Thyroid gland (tissue), 4 donors: ENCODE measurements around the gene DDX55. TPM values are rescaled to one million over a fixed set of nuclear protein-coding genes. Genes with fewer than 3 reads are reported as not detected.

ENCODE experiments used
- DNase-seq, 2 donors: peaks; one replicate each; pipeline ENCODE4 v3.0.0-alpha.2; 2019
- H3K27ac ChIP-seq, 3 donors: fragments of 200-600 bp; sonication (generic); 1 replicate in 2 of 3; 2 replicates in 1 of 3; pipeline ENCODE4 v1.5.1; 2016 to 2019; ENCODE audit warnings: mild to moderate bottlenecking in 1 of 3, moderate library complexity in 1 of 3
- H3K27me3 ChIP-seq: fragments of 200-600 bp; sonication (generic); one replicate; pipeline ENCODE4 v1.5.1; 2019
- H3K36me3 ChIP-seq, 2 donors: fragments of 200-600 bp; sonication (generic); one replicate each; pipeline ENCODE4 v1.5.1; 2016 to 2019
- H3K4me1 ChIP-seq, 2 donors: fragments of 200-600 bp; sonication (generic); one replicate each; pipeline ENCODE4 v1.5.1; 2017 to 2019
- H3K4me3 ChIP-seq, 3 donors: fragments of 200-600 bp; sonication (generic); replicated peaks in 1 of 3; 1 replicate in 2 of 3; 2 replicates in 1 of 3; pipeline ENCODE4 v1.5.1; 2016; ENCODE audit warnings: mild to moderate bottlenecking in 1 of 3
- H3K9me3 ChIP-seq: fragments of 200-600 bp; sonication (generic); one replicate; pipeline ENCODE4 v1.5.1; 2017
- POLR2A ChIP-seq, 2 donors: fragments of 450-650 bp; IDR thresholded peaks; one replicate each; pipeline ENCODE4 v1.6.1; 2017; ENCODE audit warnings: antibody characterized with exemption in 2 of 2, mild to moderate bottlenecking in 2 of 2, moderate library complexity in 1 of 2
- WGBS, 2 donors: methylation state at CpG; one replicate each; pipeline ENCODE4 v1.1.5; 2017; 5-methylcytosine and 5-hydroxymethylcytosine counted together
- intact Hi-C: fragments of 100-400 bp; cut with DNase I; formaldehyde crosslinking; loops from one replicate; pipeline ENCODE4 v1.15.1; 2023
- total RNA-seq, 4 donors: library from RNA; depleted of rRNA; stranded (reverse); fragments of >200 nt; gene quantifications; one replicate each; pipeline ENCODE4 v1.2.3, GENCODE V29; 2016
- TF ChIP-seq, protein P1 (sequence below), 6 experiments: fragments of 200-600 bp in 3 of 6; fragments of 450-650 bp in 3 of 6; sonication (generic) in 3 of 6; IDR thresholded peaks; one replicate each; pipeline ENCODE4 v1.5.1; 2016 to 2019; ENCODE audit warnings: antibody characterized with exemption in 6 of 6, mild to moderate bottlenecking in 2 of 6, inconsistent platforms in 1 of 6, moderate library complexity in 1 of 6

Gene DDX55
- total RNA-seq, 4 donors from 2014 or later, result 14.1 to 22.2 (median 17.8) TPM

DNA sequence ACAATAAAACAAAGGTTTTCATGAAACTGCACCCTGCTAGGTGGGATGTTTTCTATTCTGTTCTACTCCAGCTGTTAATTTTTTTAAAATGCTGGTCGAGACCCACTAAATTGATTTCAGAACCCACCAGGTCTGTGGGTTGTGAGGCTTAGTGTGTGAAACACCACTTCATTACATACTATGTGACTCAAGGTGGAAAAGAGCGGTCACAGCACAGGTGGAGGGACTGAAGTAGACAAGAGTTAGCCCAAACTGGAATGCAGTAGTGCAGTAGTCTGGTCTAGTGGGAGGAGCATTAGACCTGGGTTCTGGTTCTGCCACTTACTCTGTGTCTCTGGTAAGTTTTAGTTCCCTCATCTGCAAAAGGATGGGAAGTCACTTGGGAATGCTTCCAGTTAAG is 12.2 kb downstream of the DDX55 start:
- H3K27ac ChIP-seq, result no peak overlapping the region
- intact Hi-C loops, result no loop called here
- TF ChIP-seq POLR2A (IDR thresholded peaks at IDR 0.05), result no peak
- TF ChIP-seq, protein P1, sequence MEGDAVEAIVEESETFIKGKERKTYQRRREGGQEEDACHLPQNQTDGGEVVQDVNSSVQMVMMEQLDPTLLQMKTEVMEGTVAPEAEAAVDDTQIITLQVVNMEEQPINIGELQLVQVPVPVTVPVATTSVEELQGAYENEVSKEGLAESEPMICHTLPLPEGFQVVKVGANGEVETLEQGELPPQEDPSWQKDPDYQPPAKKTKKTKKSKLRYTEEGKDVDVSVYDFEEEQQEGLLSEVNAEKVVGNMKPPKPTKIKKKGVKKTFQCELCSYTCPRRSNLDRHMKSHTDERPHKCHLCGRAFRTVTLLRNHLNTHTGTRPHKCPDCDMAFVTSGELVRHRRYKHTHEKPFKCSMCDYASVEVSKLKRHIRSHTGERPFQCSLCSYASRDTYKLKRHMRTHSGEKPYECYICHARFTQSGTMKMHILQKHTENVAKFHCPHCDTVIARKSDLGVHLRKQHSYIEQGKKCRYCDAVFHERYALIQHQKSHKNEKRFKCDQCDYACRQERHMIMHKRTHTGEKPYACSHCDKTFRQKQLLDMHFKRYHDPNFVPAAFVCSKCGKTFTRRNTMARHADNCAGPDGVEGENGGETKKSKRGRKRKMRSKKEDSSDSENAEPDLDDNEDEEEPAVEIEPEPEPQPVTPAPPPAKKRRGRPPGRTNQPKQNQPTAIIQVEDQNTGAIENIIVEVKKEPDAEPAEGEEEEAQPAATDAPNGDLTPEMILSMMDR (IDR thresholded peaks at IDR 0.05), result no peak

DNA sequence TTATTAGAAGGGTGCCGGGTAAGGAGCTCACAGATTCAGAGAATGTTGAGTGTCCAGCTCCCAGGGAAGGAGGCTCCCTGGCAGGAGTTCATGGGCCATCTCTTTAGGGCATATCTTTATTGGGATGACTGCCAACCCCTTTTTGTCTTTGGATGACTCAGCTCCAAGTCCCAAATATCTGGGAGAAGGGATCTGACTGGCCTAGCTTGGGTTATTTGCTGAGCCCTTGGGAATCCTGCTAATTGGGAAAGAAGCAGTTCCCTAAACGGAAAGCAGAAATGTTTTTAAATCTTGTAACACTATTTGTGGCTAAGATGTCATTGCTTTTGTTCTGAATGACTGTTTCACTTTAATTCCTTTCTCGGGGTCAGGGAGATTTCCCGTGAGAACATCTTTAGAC is 12.6 kb downstream of the DDX55 start:
- H3K27me3 ChIP-seq, result no peaks in the 10 kb centered on the region
- no peak overlapping the region for H3K4me3 ChIP-seq
- WGBS, 2 donors, result 79 to 85% methylated on average over 4 of the region's 4 CpGs
- no peak for DNase-seq
- no peak overlapping the region for H3K27ac ChIP-seq
- peaks cover 66 to 79% of the 10 kb centered on the region in 2 donors for H3K36me3 ChIP-seq
- H3K4me1 ChIP-seq, result no peaks in the 10 kb centered on the region
- TF ChIP-seq, protein P1 (IDR thresholded peaks at IDR 0.05), result no peak
- no peak for TF ChIP-seq POLR2A (IDR thresholded peaks at IDR 0.05)
- intact Hi-C loops, result no loop called here
- no peaks in the 10 kb centered on the region for H3K9me3 ChIP-seq

More for the DNA sequence above, 12.2 kb downstream of the DDX55 start:
- Histone ChIP-seq H3K4me3 (no peak overlapping the region), H3K27me3 (no peaks in the 10 kb centered on the region), H3K9me3 (no peaks in the 10 kb centered on the region), H3K36me3 (peaks cover 70 to 80% of the 10 kb centered on the region in 2 donors), H3K4me1 (no peaks in the 10 kb centered on the region)
- WGBS, 2 donors, result 94 to 95% methylated on average over 2 of the region's 2 CpGs
- DNase-seq, result no peak

DNA sequence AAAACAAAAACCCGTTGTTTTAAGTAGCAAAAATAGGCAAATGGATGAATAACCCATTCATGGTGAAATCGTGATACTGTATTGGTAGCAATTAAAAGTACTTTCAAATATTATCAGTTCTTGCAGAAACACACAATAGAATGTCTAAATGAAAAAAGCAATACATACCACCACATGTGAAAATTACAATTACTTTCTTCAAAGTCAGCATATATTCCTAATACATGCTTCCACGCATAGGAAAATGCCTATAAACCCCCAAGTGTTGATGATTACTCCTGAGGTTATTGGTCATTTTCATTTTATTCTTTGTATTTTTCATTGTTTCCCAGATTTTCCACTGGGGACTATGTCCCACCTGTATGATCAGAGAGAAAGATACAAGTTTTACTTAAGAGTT is 15.2 kb downstream of the DDX55 start:
- no peak overlapping the region for H3K27ac ChIP-seq
- WGBS, 2 donors, result 94 to 96% methylated on average over 3 of the region's 3 CpGs
- no peak for DNase-seq
- no peaks in the 10 kb centered on the region for H3K4me1 ChIP-seq
- no peaks in the 10 kb centered on the region for H3K9me3 ChIP-seq
- TF ChIP-seq, protein P1 (IDR thresholded peaks at IDR 0.05), result no peak
- TF ChIP-seq POLR2A (IDR thresholded peaks at IDR 0.05), result no peak
- no peaks in the 10 kb centered on the region for H3K27me3 ChIP-seq
- H3K36me3 ChIP-seq, result peaks cover 59 to 76% of the 10 kb centered on the region in 2 donors
- intact Hi-C loops, result no loop called here
- H3K4me3 ChIP-seq, result no peak overlapping the region

DNA sequence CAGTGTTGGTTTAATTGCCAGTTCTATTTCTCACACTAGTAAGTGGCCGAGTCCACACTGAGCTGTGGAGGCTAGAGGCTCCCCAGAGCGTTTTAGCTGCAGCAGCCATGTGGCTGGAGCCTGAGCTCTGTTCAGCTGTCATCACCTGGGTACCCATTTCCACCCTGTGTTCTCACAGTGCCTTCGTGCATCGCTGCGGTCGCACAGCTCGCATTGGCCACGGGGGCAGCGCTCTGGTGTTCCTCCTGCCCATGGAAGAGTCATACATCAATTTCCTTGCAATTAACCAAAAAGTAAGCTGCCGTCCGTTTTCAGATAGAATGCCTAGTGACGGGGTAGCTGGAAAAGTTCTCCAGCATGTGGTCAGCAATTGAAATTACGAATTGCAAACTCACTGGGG is 15.7 kb downstream of the DDX55 start:
- Histone ChIP-seq H3K4me1 (no peaks in the 10 kb centered on the region), H3K4me3 (no peak overlapping the region), H3K36me3 (peaks cover 59 to 78% of the 10 kb centered on the region in 2 donors), H3K27ac (no peak overlapping the region), H3K9me3 (no peaks in the 10 kb centered on the region), H3K27me3 (no peaks in the 10 kb centered on the region)
- no peak for DNase-seq
- 93 to 94% methylated on average over 13 of the region's 13 CpGs for WGBS, 2 donors
- TF ChIP-seq POLR2A (IDR thresholded peaks at IDR 0.05), result no peak
- intact Hi-C loops, result no loop called here

DNA sequence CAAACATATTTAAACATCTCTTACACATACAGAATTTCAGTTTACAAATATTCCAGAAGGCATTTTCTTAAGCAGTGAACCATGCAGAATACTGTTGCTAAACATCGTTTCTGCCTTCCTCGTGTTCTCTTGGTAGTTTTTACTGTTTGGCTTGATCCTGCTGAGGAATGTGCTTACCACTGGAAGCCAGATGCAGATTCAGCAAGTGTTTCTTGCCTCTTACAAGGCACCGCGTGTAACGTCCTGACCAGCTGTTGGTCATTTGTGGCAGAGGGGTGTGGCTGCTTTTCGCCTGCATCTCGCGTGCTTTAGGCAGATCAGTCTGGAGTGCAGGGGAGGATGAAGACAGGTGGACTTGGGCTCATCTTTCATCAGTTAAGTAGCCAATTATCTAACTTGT is 19.2 kb downstream of the DDX55 start:
- peaks cover 64 to 81% of the 10 kb centered on the region in 2 donors for H3K36me3 ChIP-seq
- no peak for DNase-seq
- H3K27me3 ChIP-seq, result no peaks in the 10 kb centered on the region
- intact Hi-C loops, result no loop called here
- WGBS, 2 donors, result 82 to 84% methylated on average over 8 of the region's 8 CpGs
- TF ChIP-seq, protein P1 (IDR thresholded peaks at IDR 0.05), result no peak
- TF ChIP-seq POLR2A (IDR thresholded peaks at IDR 0.05), result no peak
- no peaks in the 10 kb centered on the region for H3K4me1 ChIP-seq
- no peak overlapping the region for H3K4me3 ChIP-seq
- no peak overlapping the region for H3K27ac ChIP-seq
- no peaks in the 10 kb centered on the region for H3K9me3 ChIP-seq
